ENCODE results near the gene TNFRSF8.

Gene TNFRSF8

GRCh38 chr1:12140515-12141162 is 77.5 kb downstream of the TNFRSF8 start:
- H3K27ac ChIP-seq (ENCODE audit: insufficient read depth, low read depth, low read length, poor library complexity, severe bottlenecking): no peak overlapping the region
- WGBS, 2 experiments: 92 to 95% methylated on average over 11 to 12 of the region's 12 CpGs
- peaks cover 5% of the 10 kb centered on the region for H3K4me1 ChIP-seq (ENCODE audit: control insufficient read depth, insufficient read depth, low read length)
- no peaks in the 10 kb centered on the region for H3K27me3 ChIP-seq (ENCODE audit: control insufficient read depth, insufficient read depth, low read length, poor library complexity, severe bottlenecking)
- H3K9me3 ChIP-seq (ENCODE audit: control insufficient read depth, low read length): no peaks in the 10 kb centered on the region
- H3K4me3 ChIP-seq (ENCODE audit: insufficient read depth, low read depth, low read length): no peak overlapping the region
- no peaks in the 10 kb centered on the region for H3K36me3 ChIP-seq (ENCODE audit: control insufficient read depth, insufficient read depth, low read length)

GRCh38 chr1:12141163-12141850 is 78.2 kb downstream of the TNFRSF8 start:
- H3K27me3 ChIP-seq (ENCODE audit: control insufficient read depth, insufficient read depth, low read length, poor library complexity, severe bottlenecking): no peaks in the 10 kb centered on the region
- no peak overlapping the region for H3K4me3 ChIP-seq (ENCODE audit: insufficient read depth, low read depth, low read length)
- no peak overlapping the region for H3K27ac ChIP-seq (ENCODE audit: insufficient read depth, low read depth, low read length, poor library complexity, severe bottlenecking)
- H3K36me3 ChIP-seq (ENCODE audit: control insufficient read depth, insufficient read depth, low read length): no peaks in the 10 kb centered on the region
- 91 to 92% methylated on average over 21 of the region's 21 CpGs for WGBS, 2 experiments
- no peaks in the 10 kb centered on the region for H3K9me3 ChIP-seq (ENCODE audit: control insufficient read depth, low read length)
- H3K4me1 ChIP-seq (ENCODE audit: control insufficient read depth, insufficient read depth, low read length): peaks cover 5% of the 10 kb centered on the region

GRCh38 chr1:12142141-12142823 is 79.2 kb downstream of the TNFRSF8 start:
- no peaks in the 10 kb centered on the region for H3K9me3 ChIP-seq (ENCODE audit: control insufficient read depth, low read length)
- H3K4me1 ChIP-seq (ENCODE audit: control insufficient read depth, insufficient read depth, low read length): peaks cover 9% of the 10 kb centered on the region
- WGBS, 2 experiments: 68 to 69% methylated on average over 18 of the region's 18 CpGs
- H3K27ac ChIP-seq (ENCODE audit: insufficient read depth, low read depth, low read length, poor library complexity, severe bottlenecking): no peak overlapping the region
- H3K36me3 ChIP-seq (ENCODE audit: control insufficient read depth, insufficient read depth, low read length): no peaks in the 10 kb centered on the region
- H3K27me3 ChIP-seq (ENCODE audit: control insufficient read depth, insufficient read depth, low read length, poor library complexity, severe bottlenecking): no peaks in the 10 kb centered on the region
- no peak overlapping the region for H3K4me3 ChIP-seq (ENCODE audit: insufficient read depth, low read depth, low read length)

- Histone ChIP-seq H3K36me3 (ENCODE audit: control insufficient read depth, insufficient read depth, low read length) (no peaks in the 10 kb centered on the region), H3K9me3 (ENCODE audit: control insufficient read depth, low read length) (no peaks in the 10 kb centered on the region), H3K27ac (ENCODE audit: insufficient read depth, low read depth, low read length, poor library complexity, severe bottlenecking) (no peak overlapping the region), H3K4me1 (ENCODE audit: control insufficient read depth, insufficient read depth, low read length) (peaks cover 12% of the 10 kb centered on the region), H3K27me3 (ENCODE audit: control insufficient read depth, insufficient read depth, low read length, poor library complexity, severe bottlenecking) (no peaks in the 10 kb centered on the region), H3K4me3 (ENCODE audit: insufficient read depth, low read depth, low read length) (no peak overlapping the region)
- 95% methylated on average over 21 of the region's 21 CpGs for WGBS, 2 experiments
Observed at GRCh38 chr1:12142891-12143630, 80.0 kb downstream of the TNFRSF8 start.

GRCh38 chr1:12143631-12144155 is 80.6 kb downstream of the TNFRSF8 start:
- Histone ChIP-seq H3K9me3 (ENCODE audit: control insufficient read depth, low read length) (no peaks in the 10 kb centered on the region), H3K27ac (ENCODE audit: insufficient read depth, low read depth, low read length, poor library complexity, severe bottlenecking) (no peak overlapping the region)

GRCh38 chr1:12144236-12144635 is 81.1 kb downstream of the TNFRSF8 start:
- H3K27me3 ChIP-seq (ENCODE audit: control insufficient read depth, insufficient read depth, low read length, poor library complexity, severe bottlenecking): no peaks in the 10 kb centered on the region
- H3K36me3 ChIP-seq (ENCODE audit: control insufficient read depth, insufficient read depth, low read length): no peaks in the 10 kb centered on the region
- H3K27ac ChIP-seq (ENCODE audit: insufficient read depth, low read depth, low read length, poor library complexity, severe bottlenecking): no peak overlapping the region
- H3K4me1 ChIP-seq (ENCODE audit: control insufficient read depth, insufficient read depth, low read length): peaks cover 12% of the 10 kb centered on the region
- H3K4me3 ChIP-seq (ENCODE audit: insufficient read depth, low read depth, low read length): no peak overlapping the region
- WGBS, 2 experiments: 90 to 92% methylated on average over 8 of the region's 8 CpGs
- no peaks in the 10 kb centered on the region for H3K9me3 ChIP-seq (ENCODE audit: control insufficient read depth, low read length)

More at GRCh38 chr1:12143631-12144155, 80.6 kb downstream of the TNFRSF8 start:
- H3K36me3 ChIP-seq (ENCODE audit: control insufficient read depth, insufficient read depth, low read length): no peaks in the 10 kb centered on the region
- WGBS, 2 experiments: 90 to 92% methylated on average over 17 of the region's 17 CpGs
- H3K27me3 ChIP-seq (ENCODE audit: control insufficient read depth, insufficient read depth, low read length, poor library complexity, severe bottlenecking): no peaks in the 10 kb centered on the region
- no peak overlapping the region for H3K4me3 ChIP-seq (ENCODE audit: insufficient read depth, low read depth, low read length)
- H3K4me1 ChIP-seq (ENCODE audit: control insufficient read depth, insufficient read depth, low read length): peaks cover 12% of the 10 kb centered on the region

GRCh38 chr1:12144969-12145368 is 81.9 kb downstream of the TNFRSF8 start:
- H3K4me1 ChIP-seq (ENCODE audit: control insufficient read depth, insufficient read depth, low read length): peaks cover 12% of the 10 kb centered on the region
- H3K27me3 ChIP-seq (ENCODE audit: control insufficient read depth, insufficient read depth, low read length, poor library complexity, severe bottlenecking): no peaks in the 10 kb centered on the region
- H3K4me3 ChIP-seq (ENCODE audit: insufficient read depth, low read depth, low read length): no peak overlapping the region
- H3K27ac ChIP-seq (ENCODE audit: insufficient read depth, low read depth, low read length, poor library complexity, severe bottlenecking): no peak overlapping the region
- no peaks in the 10 kb centered on the region for H3K36me3 ChIP-seq (ENCODE audit: control insufficient read depth, insufficient read depth, low read length)
- 88 to 90% methylated on average over 4 of the region's 4 CpGs for WGBS, 2 experiments
- H3K9me3 ChIP-seq (ENCODE audit: control insufficient read depth, low read length): no peaks in the 10 kb centered on the region

GRCh38 chr1:12145616-12146342 is 82.7 kb downstream of the TNFRSF8 start:
- Histone ChIP-seq H3K4me1 (ENCODE audit: control insufficient read depth, insufficient read depth, low read length) (peaks cover 12% of the 10 kb centered on the region), H3K27me3 (ENCODE audit: control insufficient read depth, insufficient read depth, low read length, poor library complexity, severe bottlenecking) (no peaks in the 10 kb centered on the region), H3K36me3 (ENCODE audit: control insufficient read depth, insufficient read depth, low read length) (no peaks in the 10 kb centered on the region), H3K4me3 (ENCODE audit: insufficient read depth, low read depth, low read length) (no peak overlapping the region), H3K27ac (ENCODE audit: insufficient read depth, low read depth, low read length, poor library complexity, severe bottlenecking) (no peak overlapping the region), H3K9me3 (ENCODE audit: control insufficient read depth, low read length) (no peaks in the 10 kb centered on the region)
- 92 to 94% methylated on average over 11 to 12 of the region's 12 CpGs for WGBS, 2 experiments

GRCh38 chr1:12146343-12147112 is 83.4 kb downstream of the TNFRSF8 start:
- WGBS, 2 experiments: 90 to 91% methylated on average over 20 of the region's 20 CpGs
- H3K36me3 ChIP-seq (ENCODE audit: control insufficient read depth, insufficient read depth, low read length): no peaks in the 10 kb centered on the region
- H3K27me3 ChIP-seq (ENCODE audit: control insufficient read depth, insufficient read depth, low read length, poor library complexity, severe bottlenecking): no peaks in the 10 kb centered on the region
- H3K4me1 ChIP-seq (ENCODE audit: control insufficient read depth, insufficient read depth, low read length): peaks cover 12% of the 10 kb centered on the region
- no peaks in the 10 kb centered on the region for H3K9me3 ChIP-seq (ENCODE audit: control insufficient read depth, low read length)
- H3K27ac ChIP-seq (ENCODE audit: insufficient read depth, low read depth, low read length, poor library complexity, severe bottlenecking): no peak overlapping the region
- H3K4me3 ChIP-seq (ENCODE audit: insufficient read depth, low read depth, low read length): no peak overlapping the region
